Parathyroid adenoma (tissue), 2 donors: Measurements from ENCODE around the gene PRKCG.

Experiments
- H2AFZ ChIP-seq: fragments of 300-600 bp; sonication (generic); one replicate; pipeline ENCODE4 v1.7.0; 2017; ENCODE audit warnings: antibody characterized with exemption, mild to moderate bottlenecking
- H3K27ac ChIP-seq: fragments of 300-600 bp; sonication (generic); one replicate; pipeline ENCODE4 v1.7.0; 2017
- H3K27me3 ChIP-seq: fragments of 300-600 bp; sonication (generic); one replicate; pipeline ENCODE4 v1.7.0; 2017; ENCODE audit warnings: low read length; ENCODE audit not compliant: control insufficient read depth, insufficient read depth
- H3K36me3 ChIP-seq: fragments of 300-600 bp; sonication (generic); one replicate; pipeline ENCODE4 v1.7.0; 2017; ENCODE audit warnings: low read length; ENCODE audit not compliant: control insufficient read depth, insufficient read depth
- H3K4me1 ChIP-seq: fragments of 300-600 bp; sonication (generic); one replicate; pipeline ENCODE4 v1.7.0; 2017; ENCODE audit warnings: control low read depth
- H3K4me2 ChIP-seq: fragments of 300-600 bp; sonication (generic); one replicate; pipeline ENCODE4 v1.7.0; 2017; ENCODE audit warnings: low read length
- H3K4me3 ChIP-seq: fragments of 300-600 bp; sonication (generic); one replicate; pipeline ENCODE4 v1.7.0; 2017; ENCODE audit warnings: low read depth, low read length
- H3K79me2 ChIP-seq: fragments of 300-600 bp; sonication (generic); one replicate; pipeline ENCODE4 v1.7.0; 2017; ENCODE audit warnings: control low read depth
- H3K9ac ChIP-seq: fragments of 300-600 bp; sonication (generic); one replicate; pipeline ENCODE4 v1.7.0; 2017; ENCODE audit warnings: mild to moderate bottlenecking
- H3K9me3 ChIP-seq: fragments of 300-600 bp; sonication (generic); one replicate; pipeline ENCODE4 v1.7.0; 2017; ENCODE audit warnings: low read length; ENCODE audit not compliant: control insufficient read depth
- TF ChIP-seq, protein P1 (sequence below): fragments of 300-600 bp; sonication (generic); IDR thresholded peaks from one replicate; pipeline ENCODE4 v1.7.0; 2017; ENCODE audit warnings: antibody characterized with exemption, mild to moderate bottlenecking
- donor health status: primary hyperparathyroidism.

Gene PRKCG

DNA sequence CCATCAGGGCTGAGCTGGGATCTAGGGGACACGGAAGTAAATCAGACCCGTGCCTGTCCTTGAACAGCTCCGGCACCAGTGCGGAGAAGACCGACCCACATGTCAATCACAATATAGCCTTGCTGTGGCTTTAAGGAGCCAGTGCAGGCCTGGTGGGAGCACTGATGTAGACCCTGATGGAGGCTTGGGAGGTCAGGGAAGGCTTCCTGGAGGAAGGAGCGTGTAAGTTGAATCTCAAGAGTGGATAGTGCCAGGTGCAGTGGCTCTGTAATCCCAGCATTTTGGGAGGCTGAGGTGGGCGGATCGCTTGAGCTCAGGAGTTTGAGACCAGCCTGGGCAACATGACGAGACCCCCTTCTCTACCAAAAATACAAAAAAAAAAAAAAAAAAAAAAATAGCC lies 70.0 kb downstream of the PRKCG start:
- no peaks in the 10 kb centered on the region for H3K36me3 ChIP-seq
- H3K4me2 ChIP-seq, result no peak overlapping the region
- H3K27ac ChIP-seq, result no peak overlapping the region
- H3K27me3 ChIP-seq, result no peaks in the 10 kb centered on the region
- no peaks in the 10 kb centered on the region for H3K9me3 ChIP-seq
- H3K79me2 ChIP-seq, result no peaks in the 10 kb centered on the region
- H2AFZ ChIP-seq, result no peak overlapping the region
- TF ChIP-seq, protein P1, sequence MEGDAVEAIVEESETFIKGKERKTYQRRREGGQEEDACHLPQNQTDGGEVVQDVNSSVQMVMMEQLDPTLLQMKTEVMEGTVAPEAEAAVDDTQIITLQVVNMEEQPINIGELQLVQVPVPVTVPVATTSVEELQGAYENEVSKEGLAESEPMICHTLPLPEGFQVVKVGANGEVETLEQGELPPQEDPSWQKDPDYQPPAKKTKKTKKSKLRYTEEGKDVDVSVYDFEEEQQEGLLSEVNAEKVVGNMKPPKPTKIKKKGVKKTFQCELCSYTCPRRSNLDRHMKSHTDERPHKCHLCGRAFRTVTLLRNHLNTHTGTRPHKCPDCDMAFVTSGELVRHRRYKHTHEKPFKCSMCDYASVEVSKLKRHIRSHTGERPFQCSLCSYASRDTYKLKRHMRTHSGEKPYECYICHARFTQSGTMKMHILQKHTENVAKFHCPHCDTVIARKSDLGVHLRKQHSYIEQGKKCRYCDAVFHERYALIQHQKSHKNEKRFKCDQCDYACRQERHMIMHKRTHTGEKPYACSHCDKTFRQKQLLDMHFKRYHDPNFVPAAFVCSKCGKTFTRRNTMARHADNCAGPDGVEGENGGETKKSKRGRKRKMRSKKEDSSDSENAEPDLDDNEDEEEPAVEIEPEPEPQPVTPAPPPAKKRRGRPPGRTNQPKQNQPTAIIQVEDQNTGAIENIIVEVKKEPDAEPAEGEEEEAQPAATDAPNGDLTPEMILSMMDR, result no peak
- no peaks in the 10 kb centered on the region for H3K4me1 ChIP-seq
- H3K9ac ChIP-seq, result no peak overlapping the region
- no peak overlapping the region for H3K4me3 ChIP-seq

DNA sequence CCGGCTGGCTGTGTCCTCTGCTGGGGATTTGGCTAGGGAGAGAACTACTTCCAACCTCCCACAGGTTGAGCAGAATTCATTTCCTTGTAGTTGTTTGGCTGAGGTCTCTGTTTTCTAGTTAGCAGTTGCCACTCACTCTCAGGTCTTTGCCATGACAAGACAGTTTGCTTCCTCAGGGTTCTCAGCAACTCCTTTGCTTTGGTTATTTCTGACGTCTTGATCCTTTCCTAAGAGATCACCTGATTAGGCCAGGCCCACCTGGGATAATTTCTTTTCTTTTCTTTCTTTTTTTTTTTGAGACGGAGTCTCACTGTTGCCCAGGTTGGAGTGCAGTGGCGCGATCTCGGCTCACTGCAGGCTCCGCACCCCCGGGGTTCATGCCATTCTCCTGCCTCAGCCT lies 71.4 kb downstream of the PRKCG start:
- Histone ChIP-seq H3K9me3 (no peaks in the 10 kb centered on the region), H3K4me3 (no peak overlapping the region), H3K27ac (no peak overlapping the region), H3K4me2 (no peak overlapping the region), H3K36me3 (no peaks in the 10 kb centered on the region), H3K79me2 (no peaks in the 10 kb centered on the region), H3K4me1 (peaks cover 2% of the 10 kb centered on the region), H3K27me3 (no peaks in the 10 kb centered on the region), H2AFZ (no peak overlapping the region), H3K9ac (no peak overlapping the region)
- TF ChIP-seq, protein P1, result no peak
